Measurements from ENCODE around the gene VGLL2. TPM values are rescaled to one million over a fixed set of nuclear protein-coding genes. Genes with fewer than 3 reads are reported as not detected.

VGLL2 gene
- total RNA-seq, 4 donors from 2014 or later, result not detected

DNA sequence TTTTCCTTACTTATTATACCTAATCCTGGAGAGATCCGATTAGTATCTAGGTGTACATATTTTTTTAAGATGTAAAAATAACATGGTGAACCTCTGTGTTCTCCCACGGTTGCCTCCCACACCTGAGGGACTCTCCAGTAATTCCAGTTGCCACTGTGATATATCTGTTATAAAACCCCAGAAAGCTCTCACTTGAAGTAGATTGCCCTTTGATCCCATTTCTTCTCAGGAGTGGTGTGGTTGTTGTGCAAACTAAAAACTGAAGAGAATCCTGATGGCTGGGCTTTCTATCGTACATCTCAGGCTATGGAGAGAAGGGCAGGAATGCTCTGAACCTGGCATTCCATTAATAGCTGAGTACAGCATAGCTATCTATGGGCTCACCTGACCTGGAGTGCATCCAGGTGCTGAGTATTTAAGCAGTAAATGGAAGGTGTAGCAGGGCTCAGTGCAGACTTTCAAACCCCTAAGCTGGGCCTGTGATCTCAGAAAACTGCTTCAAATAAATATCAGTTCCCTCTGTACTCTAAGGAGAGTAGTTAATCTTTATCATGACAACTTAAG lies 41.0 kb downstream of the VGLL2 start:
- TF ChIP-seq, protein P1, sequence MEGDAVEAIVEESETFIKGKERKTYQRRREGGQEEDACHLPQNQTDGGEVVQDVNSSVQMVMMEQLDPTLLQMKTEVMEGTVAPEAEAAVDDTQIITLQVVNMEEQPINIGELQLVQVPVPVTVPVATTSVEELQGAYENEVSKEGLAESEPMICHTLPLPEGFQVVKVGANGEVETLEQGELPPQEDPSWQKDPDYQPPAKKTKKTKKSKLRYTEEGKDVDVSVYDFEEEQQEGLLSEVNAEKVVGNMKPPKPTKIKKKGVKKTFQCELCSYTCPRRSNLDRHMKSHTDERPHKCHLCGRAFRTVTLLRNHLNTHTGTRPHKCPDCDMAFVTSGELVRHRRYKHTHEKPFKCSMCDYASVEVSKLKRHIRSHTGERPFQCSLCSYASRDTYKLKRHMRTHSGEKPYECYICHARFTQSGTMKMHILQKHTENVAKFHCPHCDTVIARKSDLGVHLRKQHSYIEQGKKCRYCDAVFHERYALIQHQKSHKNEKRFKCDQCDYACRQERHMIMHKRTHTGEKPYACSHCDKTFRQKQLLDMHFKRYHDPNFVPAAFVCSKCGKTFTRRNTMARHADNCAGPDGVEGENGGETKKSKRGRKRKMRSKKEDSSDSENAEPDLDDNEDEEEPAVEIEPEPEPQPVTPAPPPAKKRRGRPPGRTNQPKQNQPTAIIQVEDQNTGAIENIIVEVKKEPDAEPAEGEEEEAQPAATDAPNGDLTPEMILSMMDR (IDR thresholded peaks at IDR 0.05; ENCODE audit: low read depth), result no peak

DNA sequence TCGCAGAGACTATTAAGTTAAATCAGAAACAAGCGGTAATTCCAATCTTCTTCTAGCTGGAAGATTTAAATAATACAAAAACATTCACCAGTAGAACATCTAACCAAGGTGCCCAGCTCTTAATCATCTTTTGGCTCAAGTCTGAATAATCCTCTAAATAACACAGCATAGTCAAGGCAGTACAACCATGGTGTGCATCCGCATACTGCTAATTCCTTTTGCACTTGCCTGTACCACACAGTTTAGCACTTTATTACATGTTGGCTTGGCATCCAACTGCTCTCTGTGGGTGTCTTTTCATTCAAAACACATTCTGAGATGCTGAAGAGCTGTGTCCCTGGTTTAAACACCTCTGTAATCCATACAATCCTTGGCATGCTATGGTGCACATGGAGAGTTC lies 42.3 kb downstream of the VGLL2 start:
- TF ChIP-seq, protein P1 (IDR thresholded peaks at IDR 0.05; ENCODE audit: low read depth), result no peak

DNA sequence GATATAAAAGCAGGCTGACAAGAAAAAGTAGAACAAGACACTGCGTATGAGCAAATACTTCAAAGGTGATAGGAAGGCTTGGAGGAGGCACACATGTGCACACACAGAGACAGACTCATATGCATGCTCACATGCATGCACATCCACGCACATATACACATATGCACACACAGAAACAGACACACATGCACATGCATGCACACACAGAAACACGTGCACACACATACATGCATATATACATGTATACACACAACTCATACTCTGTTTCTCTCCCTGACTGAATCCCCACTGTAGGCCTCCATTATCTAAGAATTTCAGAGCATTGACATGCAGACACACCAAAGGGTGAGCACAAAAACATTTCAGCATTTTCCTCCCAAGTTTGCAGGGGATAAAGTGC lies 43.7 kb downstream of the VGLL2 start:
- TF ChIP-seq, protein P1 (IDR thresholded peaks at IDR 0.05; ENCODE audit: low read depth), result no peak

DNA sequence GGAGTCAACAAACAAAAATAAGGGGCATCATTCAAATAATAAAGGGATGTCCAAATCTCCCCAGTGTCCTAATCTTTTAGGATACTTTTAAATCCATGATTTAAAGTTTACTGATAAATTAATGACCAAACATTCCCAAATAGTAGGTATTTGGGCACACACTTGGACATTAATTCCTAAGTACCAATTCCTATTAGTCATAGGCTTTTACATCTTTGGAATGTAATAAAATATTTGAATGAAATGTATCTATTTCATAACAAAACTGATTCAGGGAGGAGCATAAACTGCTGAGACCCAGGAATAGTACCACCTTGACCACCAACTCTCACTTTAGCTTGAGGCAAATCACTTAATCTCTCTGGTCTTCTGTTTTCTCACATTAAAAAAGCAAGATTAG lies 44.3 kb downstream of the VGLL2 start:
- TF ChIP-seq, protein P1 (IDR thresholded peaks at IDR 0.05; ENCODE audit: low read depth), result no peak

DNA sequence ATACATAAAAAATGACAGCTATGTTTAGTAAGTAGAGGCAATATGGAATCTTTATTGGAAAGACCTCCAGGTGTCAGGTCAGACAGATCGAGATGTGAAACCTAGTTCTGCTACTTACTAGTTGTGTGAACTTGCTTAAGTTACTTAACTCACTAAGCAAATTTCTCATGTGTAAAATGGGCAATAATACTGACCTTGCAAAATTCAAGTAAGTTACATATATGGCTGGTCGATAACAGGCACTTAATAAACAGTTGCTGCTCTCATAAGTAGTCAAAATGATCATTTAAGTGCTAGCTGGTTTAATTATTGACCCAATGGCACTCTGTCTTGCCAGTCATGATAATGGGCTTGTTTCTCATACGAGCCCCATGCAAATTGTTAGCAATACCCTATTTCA lies 46.0 kb downstream of the VGLL2 start:
- TF ChIP-seq, protein P1 (IDR thresholded peaks at IDR 0.05; ENCODE audit: low read depth), result no peak

DNA sequence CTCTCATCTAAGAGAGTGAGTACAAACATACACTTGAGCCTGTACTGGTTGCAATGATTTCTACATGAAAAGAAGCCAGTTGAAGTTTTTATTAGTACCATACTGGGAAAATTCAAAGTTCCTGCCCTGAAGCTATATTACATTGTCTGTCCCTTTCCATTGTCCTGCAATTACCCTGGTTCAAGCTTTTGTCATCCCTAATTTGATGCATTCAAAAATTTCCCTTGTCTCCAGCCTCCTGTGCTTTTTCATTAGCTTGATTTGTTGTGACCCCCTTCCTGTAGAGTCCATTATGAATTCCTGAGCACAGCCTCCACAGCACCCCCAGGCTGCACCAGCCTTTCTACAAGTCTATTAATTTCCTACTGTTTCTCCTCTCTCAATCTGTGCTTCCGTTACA lies 46.4 kb downstream of the VGLL2 start:
- TF ChIP-seq, protein P1 (IDR thresholded peaks at IDR 0.05; ENCODE audit: low read depth), result no peak

DNA sequence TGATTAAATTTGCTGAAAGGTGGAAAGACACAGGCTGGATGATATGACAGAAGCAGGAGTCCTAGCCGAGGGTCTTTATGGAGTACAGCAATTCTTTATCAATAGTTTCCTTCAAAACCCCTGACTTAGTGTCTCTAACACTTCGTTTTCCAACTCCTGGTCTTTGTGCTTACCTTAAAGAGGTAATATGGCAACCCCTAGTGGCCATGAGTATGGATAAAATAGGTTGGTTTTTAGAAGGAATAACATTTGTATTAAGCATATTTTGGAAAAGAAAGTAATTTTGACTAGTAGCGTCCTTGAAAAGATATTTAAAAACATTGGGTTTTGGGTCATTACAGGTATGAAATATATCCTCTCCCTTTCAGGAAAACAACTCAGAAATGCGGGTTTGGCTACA lies 51.9 kb downstream of the VGLL2 start:
- TF ChIP-seq, protein P1 (IDR thresholded peaks at IDR 0.05; ENCODE audit: low read depth), result no peak

Small RNA genes within 50 kb of the gene (small RNA-seq; reads per million reads assigned to genes)
- not detected for gene RN7SKP18

Other genes starting within 250 kb of the VGLL2 start
- under 1 TPM in 2 of 4 donors, not detected in 2; under 0.01 to 0.17 TPM for gene ROS1, start 160.4 kb downstream of the VGLL2 start, total RNA-seq
- gene DCBLD1, start 217.1 kb downstream of the VGLL2 start, total RNA-seq, result 10 to 100 TPM in 3 of 4 donors, 1 to 10 TPM in 1; 8.8 to 22.2 (median 18.6) TPM

All from subcutaneous adipose tissue (tissue), 4 donors.